Endothelial cell of umbilical vein (primary cell): Measurements from ENCODE around the gene TNFRSF1A. TPM values are rescaled to one million over a fixed set of nuclear protein-coding genes. Genes with fewer than 3 reads are reported as not detected.

ENCODE experiments used
- BruUV-seq: library from RNA; stranded (reverse); fragments of 400-500 nt; replicated peaks from 2 replicates; lab custom pipeline; 2021; lab: Mats Ljungman, UMichigan
- CTCF ChIA-PET: fragments of 300-600, 350-600 bp; sonication (Branson Sonifier 250); formaldehyde crosslinking; loops from one replicate; lab custom pipeline; 2021; ENCODE audit warnings: antibody characterized with exemption, inconsistent platforms; lab: Charles Lee
- POLR2A ChIA-PET: fragments of 300-600, 350-600 bp; sonication (Branson Sonifier 250); formaldehyde crosslinking; loops from one replicate; lab custom pipeline; 2021; ENCODE audit warnings: antibody characterized with exemption, inconsistent platforms; lab: Charles Lee
- DNase-seq: peaks from one replicate; pipeline ENCODE4 v3.0.0-alpha.2; 2011; ENCODE audit warnings: low read depth, low spot score
- FAIRE-seq: peaks from 2 replicates; lab custom pipeline; 2011; peaks lifted over from hg19 to GRCh38; lab: Jason Lieb, UNC
- H2AFZ ChIP-seq: 2 replicates; pipeline ENCODE4 v1.6.0; 2012; ENCODE audit warnings: low read depth, low read length, control low read depth, inconsistent platforms
- H3K27ac ChIP-seq: 2 replicates; pipeline ENCODE4 v1.5.1; 2011; ENCODE audit warnings: low read depth, mild to moderate bottlenecking, control low read depth, low read length, moderate library complexity; ENCODE audit not compliant: insufficient read depth
- H3K27me3 ChIP-seq, 2 experiments: 2 replicates each; pipeline versions ENCODE4 v1.6.0 to v1.6.1; 2011; ENCODE audit warnings: low read length in 2 of 2, mixed read lengths in 1 of 2; ENCODE audit not compliant: control insufficient read depth in 2 of 2, insufficient read depth in 2 of 2
- H3K36me3 ChIP-seq, 2 experiments: 2 replicates in 1 of 2; 3 replicates in 1 of 2; pipeline ENCODE4 v1.5.1; 2011; ENCODE audit warnings: low read length in 2 of 2, mild to moderate bottlenecking in 1 of 2, moderate library complexity in 1 of 2; ENCODE audit not compliant: control insufficient read depth in 2 of 2, insufficient read depth in 2 of 2; ENCODE audit errors: extremely low read depth in 1 of 2
- H3K4me1 ChIP-seq: 3 replicates; pipeline ENCODE4 v1.5.1; 2011; ENCODE audit warnings: mild to moderate bottlenecking, low read length; ENCODE audit not compliant: control insufficient read depth, insufficient read depth; ENCODE audit errors: extremely low read depth
- H3K4me2 ChIP-seq: 2 replicates; pipeline ENCODE4 v1.6.1; 2011; ENCODE audit warnings: low read length, control low read depth, mixed read lengths; ENCODE audit not compliant: insufficient read depth
- H3K4me3 ChIP-seq, 3 experiments: fragments of 200-600 bp in 1 of 3; sonication (generic), shearing (Covaris generic) in 1 of 3; replicated peaks in 1 of 3; 2 replicates each; pipeline ENCODE4 v1.5.1; 2011 to 2016; ENCODE audit warnings: control low read depth in 3 of 3, low read length in 3 of 3, mild to moderate bottlenecking in 2 of 3, inconsistent platforms in 1 of 3, low read depth in 1 of 3, moderate library complexity in 1 of 3; ENCODE audit not compliant: insufficient read depth in 1 of 3
- H3K79me2 ChIP-seq: 2 replicates; pipeline ENCODE4 v1.6.0; 2012; ENCODE audit warnings: low read length, inconsistent platforms; ENCODE audit not compliant: control insufficient read depth, insufficient read depth
- H3K9ac ChIP-seq: replicated peaks from 2 replicates; pipeline ENCODE3; 2011; ENCODE audit warnings: low read length, control low read depth; ENCODE audit not compliant: insufficient read depth; ENCODE audit errors: extremely low read depth
- H3K9me1 ChIP-seq: replicated peaks from 3 replicates; pipeline ENCODE4 v1.6.0; 2011; ENCODE audit warnings: mild to moderate bottlenecking, low read length; ENCODE audit not compliant: control insufficient read depth, insufficient read depth; ENCODE audit errors: extremely low read depth
- H3K9me3 ChIP-seq: replicated peaks from 2 replicates; pipeline ENCODE4 v1.5.1; 2012; ENCODE audit warnings: low read length, inconsistent platforms; ENCODE audit not compliant: control insufficient read depth, insufficient read depth
- H4K20me1 ChIP-seq: replicated peaks from 2 replicates; pipeline ENCODE3; 2011; ENCODE audit warnings: mild to moderate bottlenecking, low read length; ENCODE audit not compliant: control insufficient read depth, insufficient read depth; ENCODE audit errors: extremely low read depth
- EZH2 ChIP-seq: IDR thresholded peaks from 2 replicates; pipeline ENCODE4 v1.6.1; 2012; ENCODE audit warnings: borderline replicate concordance, low read depth, mild to moderate bottlenecking, moderate library complexity, low read length, inconsistent platforms; ENCODE audit not compliant: severe bottlenecking
- FOS ChIP-seq: IDR thresholded peaks from 2 replicates; pipeline ENCODE4 v1.6.1; 2011; ENCODE audit warnings: mild to moderate bottlenecking, low read length, moderate library complexity, borderline replicate concordance; ENCODE audit not compliant: insufficient read depth
- GATA2 ChIP-seq: IDR thresholded peaks from 2 replicates; pipeline ENCODE4 v1.7.0; 2011; ENCODE audit warnings: low read depth, mild to moderate bottlenecking, moderate library complexity, mixed read lengths, low read length; ENCODE audit not compliant: insufficient read length, insufficient read depth
- JUN ChIP-seq: IDR thresholded peaks from 2 replicates; pipeline ENCODE4 v1.6.1; 2011; ENCODE audit warnings: borderline replicate concordance, low read depth; ENCODE audit not compliant: insufficient read length, insufficient read depth
- MYC ChIP-seq: IDR thresholded peaks from one replicate; pipeline ENCODE4 v1.6.1; 2011; ENCODE audit warnings: mild to moderate bottlenecking, low read depth, low read length
- POLR2A ChIP-seq: IDR thresholded peaks from 2 replicates; pipeline ENCODE4 v1.6.1; 2012; ENCODE audit warnings: low read depth, mild to moderate bottlenecking, control low read depth, low read length
- POLR2AphosphoS5 ChIP-seq: IDR thresholded peaks from 2 replicates; pipeline ENCODE4 v1.6.1; 2012; ENCODE audit warnings: low read depth, mild to moderate bottlenecking, control low read depth, low read length, moderate library complexity; ENCODE audit not compliant: insufficient read depth
- dilution Hi-C: fragments of 300-500 bp; cut with MboI; formaldehyde crosslinking; loops from one replicate; pipeline ENCODE4 v1.15.0; 2019; ENCODE audit warnings: low sequenced_read_pairs; ENCODE audit not compliant: extremely low pct_ligation_motif_present
- intact Hi-C: fragments of 100-400 bp; cut with micrococcal nuclease; formaldehyde crosslinking; loops from one replicate; pipeline ENCODE4 v1.10.0; 2022
- polyA plus RNA-seq, 4 experiments: library from polyadenylated mRNA; depleted of rRNA in 3 of 4; stranded (reverse) in 3 of 4; unstranded in 1 of 4; fragments of >200 nt; gene quantifications; 2 replicates each; pipeline versions ENCODE4 v1.2.1 to v1.2.3, GENCODE V29; 2011 to 2012; ENCODE audit warnings: missing spikeins in 1 of 4
- total RNA-seq: library from RNA; stranded (reverse); gene quantifications from 2 replicates; pipeline ENCODE4 v1.2.3, GENCODE V29; 2021
- TF ChIP-seq, protein P1 (sequence below), 2 donors: IDR thresholded peaks; 1 replicate in 1 of 2; 2 replicates in 1 of 2; pipeline ENCODE4 v1.5.1; 2011; ENCODE audit warnings: low read length in 2 of 2, mild to moderate bottlenecking in 2 of 2, moderate library complexity in 2 of 2, control low read depth in 1 of 2, inconsistent platforms in 1 of 2, low read depth in 1 of 2; ENCODE audit not compliant: insufficient read depth in 1 of 2; ENCODE audit errors: extremely low read depth in 1 of 2
- TF ChIP-seq, protein P2 (sequence below): IDR thresholded peaks from 2 replicates; pipeline ENCODE4 v1.6.1; 2011; ENCODE audit not compliant: insufficient read depth, insufficient read length

The TNFRSF1A gene
- total and polyA plus RNA-seq, 2 donors (not counting 3 experiments of a cell fraction or from before 2014, with no cell fraction given): 86.5 to 98.2 TPM

DNA sequence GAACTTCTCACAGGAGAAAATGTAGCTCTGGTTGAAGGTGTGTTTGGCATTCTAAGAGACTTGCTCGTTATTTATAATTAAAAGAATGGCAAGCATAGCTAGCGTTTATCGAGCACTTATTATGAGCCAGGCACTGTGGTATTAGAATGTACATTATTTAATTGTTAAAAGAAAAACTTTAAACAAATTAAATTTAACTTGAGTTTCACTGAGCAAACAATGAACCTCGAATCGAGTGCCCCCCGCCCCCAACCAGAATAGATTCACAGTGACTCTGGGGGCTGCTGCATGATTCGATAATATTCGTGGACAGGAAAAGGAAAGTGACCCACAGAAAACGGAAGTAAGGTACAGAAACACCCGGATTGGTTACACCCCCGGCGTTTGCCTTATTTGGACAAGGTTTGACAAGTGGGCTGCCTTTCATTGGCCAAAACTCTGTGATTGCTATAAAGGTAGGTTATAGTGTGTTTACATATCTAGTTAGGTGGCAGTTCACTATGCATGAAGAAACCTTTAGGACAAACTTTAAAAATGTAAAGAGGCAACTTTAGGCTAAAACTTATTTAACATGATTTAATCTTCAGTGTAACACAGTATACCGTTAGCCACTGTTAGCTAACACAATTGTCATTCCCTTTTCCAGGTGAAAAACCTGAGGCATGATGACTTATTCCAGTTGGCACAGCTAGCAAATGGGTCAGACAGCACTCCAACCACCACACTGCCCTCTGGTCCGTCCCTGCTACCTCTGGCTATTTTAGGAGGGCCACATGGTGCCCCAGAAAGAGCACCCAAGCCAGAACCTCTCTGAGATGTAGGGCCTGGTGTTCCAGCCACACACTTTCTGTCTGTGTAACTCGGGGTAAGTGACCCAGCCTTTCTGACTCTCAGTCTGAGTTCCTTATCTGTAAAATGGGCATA lies 26.4 kb upstream of the TNFRSF1A start:
- Histone ChIP-seq H3K4me3 (no peak overlapping the region), H4K20me1 (no peaks in the 10 kb centered on the region), H3K79me2 (no peaks in the 10 kb centered on the region), H3K9me3 (no peaks in the 10 kb centered on the region), H3K9ac (no peak overlapping the region), H3K27ac (no peak overlapping the region), H2AFZ (no peak overlapping the region), H3K9me1 (no peaks in the 10 kb centered on the region), H3K4me1 (peaks cover 39% of the 10 kb centered on the region), H3K36me3 (no peaks in the 10 kb centered on the region), H3K4me2 (no peak overlapping the region), H3K27me3 (no peaks in the 10 kb centered on the region)
- dilution Hi-C loops: no loop called here
- BruUV-seq: no TSS peak
- intact Hi-C loops: loop anchor here (1.0 kb wide), 1 partner anchor 32 kb away; no protein-coding TSS in a partner anchor
- FAIRE-seq (peak; percentile 42), DNase-seq (no peak)
- no peak for TF ChIP-seq MYC
- no peak for TF ChIP-seq EZH2
- CTCF ChIA-PET: interaction anchor here (0.7 to 4.5 kb wide), 10 partner anchors 11 to 147 kb away, joined by 3 to 46 read pairs (median 8); partner anchors contain the start of gene TNFRSF1A
- POLR2A ChIA-PET: interaction anchor here (1.0 kb wide), 1 partner anchor 32 kb away, joined by 13 read pairs; no protein-coding TSS in a partner anchor

- H3K36me3 ChIP-seq: no peaks in the 10 kb centered on the region
- dilution Hi-C loops: no loop called here
- TSS peak; percentile 59 for BruUV-seq
- no peaks in the 10 kb centered on the region for H4K20me1 ChIP-seq
- no peak overlapping the region for H3K4me2 ChIP-seq
- FAIRE-seq (peak; percentile 66), DNase-seq (peak; percentile 67)
- no peaks in the 10 kb centered on the region for H3K9me1 ChIP-seq
- H3K27ac ChIP-seq: no peak overlapping the region
- intact Hi-C loops: loop anchor here (1.0 kb wide), 1 partner anchor 31 kb away; no protein-coding TSS in a partner anchor
- peaks cover 31% of the 10 kb centered on the region for H3K4me1 ChIP-seq
- H3K79me2 ChIP-seq: no peaks in the 10 kb centered on the region
- no peaks in the 10 kb centered on the region for H3K9me3 ChIP-seq
- ChIA-PET CTCF (interaction anchor here (0.7 to 4.5 kb wide), 12 partner anchors 10 to 146 kb away, joined by 3 to 46 read pairs (median 5); partner anchors contain the start of gene TNFRSF1A), POLR2A (interaction anchor here (1.0 kb wide), 1 partner anchor 31 kb away, joined by 13 read pairs; no protein-coding TSS in a partner anchor)
- no peak for TF ChIP-seq POLR2AphosphoS5
- no peak for TF ChIP-seq JUN
- TF ChIP-seq POLR2A: no peak
- TF ChIP-seq MYC: no peak
- no peak for TF ChIP-seq GATA2
- TF ChIP-seq, protein P1, sequence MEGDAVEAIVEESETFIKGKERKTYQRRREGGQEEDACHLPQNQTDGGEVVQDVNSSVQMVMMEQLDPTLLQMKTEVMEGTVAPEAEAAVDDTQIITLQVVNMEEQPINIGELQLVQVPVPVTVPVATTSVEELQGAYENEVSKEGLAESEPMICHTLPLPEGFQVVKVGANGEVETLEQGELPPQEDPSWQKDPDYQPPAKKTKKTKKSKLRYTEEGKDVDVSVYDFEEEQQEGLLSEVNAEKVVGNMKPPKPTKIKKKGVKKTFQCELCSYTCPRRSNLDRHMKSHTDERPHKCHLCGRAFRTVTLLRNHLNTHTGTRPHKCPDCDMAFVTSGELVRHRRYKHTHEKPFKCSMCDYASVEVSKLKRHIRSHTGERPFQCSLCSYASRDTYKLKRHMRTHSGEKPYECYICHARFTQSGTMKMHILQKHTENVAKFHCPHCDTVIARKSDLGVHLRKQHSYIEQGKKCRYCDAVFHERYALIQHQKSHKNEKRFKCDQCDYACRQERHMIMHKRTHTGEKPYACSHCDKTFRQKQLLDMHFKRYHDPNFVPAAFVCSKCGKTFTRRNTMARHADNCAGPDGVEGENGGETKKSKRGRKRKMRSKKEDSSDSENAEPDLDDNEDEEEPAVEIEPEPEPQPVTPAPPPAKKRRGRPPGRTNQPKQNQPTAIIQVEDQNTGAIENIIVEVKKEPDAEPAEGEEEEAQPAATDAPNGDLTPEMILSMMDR (IDR thresholded peaks at IDR 0.05; ENCODE audit: extremely low read depth in 1 of 2, insufficient read depth in 1 of 2, low read depth in 1 of 2, low read length in 2 of 2): peak in 1 of 2 donors; percentile 49
- no peak for TF ChIP-seq FOS
- no peak for TF ChIP-seq EZH2
- TF ChIP-seq, protein P2, sequence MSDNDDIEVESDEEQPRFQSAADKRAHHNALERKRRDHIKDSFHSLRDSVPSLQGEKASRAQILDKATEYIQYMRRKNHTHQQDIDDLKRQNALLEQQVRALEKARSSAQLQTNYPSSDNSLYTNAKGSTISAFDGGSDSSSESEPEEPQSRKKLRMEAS: peak; percentile 65
- no peak overlapping the region for H3K9ac ChIP-seq
- H3K27me3 ChIP-seq: no peaks in the 10 kb centered on the region
- H2AFZ ChIP-seq: no peak overlapping the region
- H3K4me3 ChIP-seq: no peak overlapping the region
These were observed 25.4 kb upstream of the TNFRSF1A start for GRCh38 chr12:6367065-6367968.
